SH-SY5Y (cell line): Measurements from ENCODE around the gene KRTAP5-3.

Source experiments
- GATA2 ChIP-seq: IDR thresholded peaks from 2 replicates; pipeline ENCODE4 v1.6.1; 2011; ENCODE audit warnings: mild to moderate bottlenecking, low read depth, low read length
- GATA3 ChIP-seq: IDR thresholded peaks from 2 replicates; pipeline ENCODE4 v1.6.1; 2011; ENCODE audit warnings: low read depth, mild to moderate bottlenecking, low read length, moderate library complexity

GRCh38 chr11:1576825-1577224 is 31.4 kb downstream of the KRTAP5-3 start:
- TF ChIP-seq GATA2 (no peak), GATA3 (no peak)
